Hematopoietic multipotent progenitor cell treated with erythropoietin and hydrocortisone succinate and interleukin-3 and kit ligand, for 6 days (in vitro differentiated cells): ENCODE data around the gene JMJD8.
A peak's percentile ranks its signal among the peaks of the same experiment; 100 is the strongest.

ENCODE experiments used
- DNase-seq: peaks from one replicate; pipeline ENCODE4 v3.0.0-alpha.2; 2015

The JMJD8 gene

DNA sequence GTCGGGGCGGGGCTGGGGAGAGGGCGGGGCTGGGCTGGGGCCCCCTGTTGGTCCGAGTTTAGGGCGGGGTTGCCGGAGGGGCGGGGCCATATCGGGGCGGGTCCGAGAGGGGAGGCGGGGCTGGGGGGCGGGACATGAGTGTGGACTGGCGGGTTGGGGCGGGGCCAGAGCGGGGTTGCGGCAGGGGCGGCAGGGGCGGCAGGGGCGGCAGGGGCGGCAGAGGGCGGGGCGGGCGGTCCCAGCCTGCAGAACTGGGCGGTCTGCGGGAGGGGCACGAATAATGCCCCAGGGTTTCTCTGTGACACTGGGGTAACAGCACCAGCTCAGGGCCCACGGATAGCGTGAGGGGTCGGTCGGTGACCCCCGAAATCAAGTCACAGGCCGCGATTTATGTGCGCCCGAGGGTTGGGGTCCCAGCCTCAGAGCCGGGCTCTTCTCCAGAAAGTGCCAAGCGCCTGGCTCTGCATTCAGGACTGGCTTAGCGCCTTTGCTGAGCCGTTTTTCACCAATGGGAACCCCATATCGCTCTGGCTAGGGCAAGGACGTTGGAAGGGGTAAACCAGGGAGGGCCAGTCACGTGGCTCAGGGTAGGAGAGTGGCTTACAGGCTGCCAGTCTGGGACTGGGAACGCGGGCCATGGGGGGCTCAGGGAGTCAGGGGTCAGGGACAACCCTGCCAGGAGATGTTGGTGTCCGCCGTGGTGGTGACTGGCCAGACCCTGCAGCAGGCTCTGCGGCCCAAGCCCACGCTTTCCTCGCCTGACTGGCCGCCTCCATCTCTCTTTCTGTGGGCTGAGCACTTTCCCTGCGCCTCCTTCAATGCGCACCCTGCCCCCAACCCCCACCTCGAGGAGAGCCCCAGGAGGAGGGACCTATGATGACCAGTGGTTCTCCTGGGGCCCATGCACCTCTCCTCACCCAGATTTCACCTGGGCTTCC is 46.8 kb downstream of the JMJD8 start:
- DNase-seq = peak; percentile 95

DNA sequence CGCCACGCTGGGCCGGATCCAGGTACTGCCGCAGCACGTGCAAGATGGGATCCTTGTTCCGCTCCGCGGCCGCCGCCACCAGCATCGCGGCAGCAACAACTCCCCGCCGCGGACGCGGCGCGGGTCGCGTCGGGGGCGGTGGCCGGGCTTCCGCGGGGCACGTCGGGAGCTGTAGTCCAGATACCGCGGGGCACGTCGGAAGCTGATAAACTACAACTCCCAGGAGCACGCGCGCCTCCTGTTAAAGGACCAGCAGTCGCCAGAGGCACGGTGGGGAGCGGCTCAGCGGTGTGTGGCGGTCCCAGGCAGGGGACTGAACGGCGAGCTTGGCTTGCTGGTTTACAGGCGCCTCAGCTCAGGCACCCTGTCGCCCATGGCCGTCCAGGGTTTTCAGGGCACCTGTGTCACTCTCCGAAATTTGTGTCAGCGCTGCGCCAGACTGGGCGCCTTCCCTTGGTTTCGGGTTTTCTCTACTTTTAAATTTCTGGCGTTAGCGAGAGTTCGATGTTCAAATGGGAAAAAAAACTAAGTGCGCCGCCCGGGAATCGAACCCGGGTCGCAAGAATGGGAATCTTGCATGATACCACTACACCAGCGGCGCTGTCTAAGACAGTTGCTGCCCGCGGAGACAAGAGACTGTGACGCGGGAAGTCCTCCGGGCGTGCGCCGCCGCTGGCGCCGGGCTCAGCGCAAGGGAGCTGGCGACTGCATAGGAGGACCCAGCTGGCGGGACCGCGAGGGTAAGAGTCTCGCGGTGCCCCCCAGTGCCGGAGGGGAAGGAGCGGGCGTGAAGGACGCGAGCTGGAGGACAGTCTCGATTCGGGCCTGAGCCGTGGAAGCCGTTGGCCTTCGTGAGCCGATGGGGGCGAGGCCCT is 47.7 kb downstream of the JMJD8 start, which contains the start of gene METTL26:
Gene METTL26, minus strand, starts transcription at position 100 of the 875 bp plus-strand sequence. Its CDS starts 15 bp downstream, at position 85.
- peak; percentile 98 for DNase-seq

DNA sequence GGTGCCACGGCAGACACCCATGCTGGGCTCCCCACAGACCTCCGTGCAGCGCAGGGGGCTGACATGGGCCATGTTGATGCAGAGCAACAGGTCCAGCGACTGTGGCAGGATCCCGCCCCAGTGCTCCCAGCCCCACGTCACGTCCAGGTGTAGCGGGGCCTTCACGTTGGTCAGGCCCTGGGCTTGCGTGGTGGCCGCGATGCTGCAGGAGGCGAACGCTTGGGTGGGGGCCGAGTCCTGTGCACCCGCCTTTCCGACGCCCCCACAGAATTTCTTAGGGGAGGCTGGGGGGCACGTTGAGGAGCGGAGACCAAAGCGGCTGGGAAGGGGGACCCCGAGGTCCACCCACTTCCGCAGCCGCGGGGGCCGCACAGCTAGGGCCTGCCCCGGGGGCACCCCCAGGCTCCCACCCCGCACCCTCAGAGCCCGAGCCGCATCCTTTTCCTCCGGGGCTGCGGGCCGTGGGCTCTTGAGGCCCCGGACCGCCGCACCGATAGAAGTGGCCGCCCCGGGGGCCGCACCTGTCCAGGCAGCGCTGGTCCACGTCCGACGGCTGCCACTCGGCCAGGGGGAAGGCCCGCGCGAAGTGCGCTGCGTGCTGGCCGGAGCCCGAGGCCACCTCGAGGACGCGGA is 48.4 kb downstream of the JMJD8 start:
- DNase-seq = no peak

DNA sequence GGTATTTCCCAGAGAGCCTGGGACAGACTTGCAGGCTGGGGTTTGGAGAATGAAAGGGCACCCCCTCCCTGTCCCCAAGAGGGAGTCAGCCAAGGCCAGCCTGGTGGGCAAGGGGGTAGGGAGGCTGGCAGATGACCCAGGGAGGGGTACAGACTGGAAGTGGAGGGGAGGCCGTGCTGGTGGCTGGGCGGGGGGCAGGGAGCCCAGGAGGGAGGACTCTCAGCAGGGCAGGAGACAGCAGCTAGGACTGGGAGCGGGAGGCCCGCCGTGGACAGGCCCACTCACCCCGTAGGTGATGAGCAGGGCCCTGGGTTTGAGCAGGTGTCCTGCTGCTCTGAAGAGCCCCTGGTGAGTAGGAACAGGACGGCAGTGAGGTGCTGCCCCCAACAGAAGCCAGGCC is 49.1 kb downstream of the JMJD8 start:
- DNase-seq = no peak

DNA sequence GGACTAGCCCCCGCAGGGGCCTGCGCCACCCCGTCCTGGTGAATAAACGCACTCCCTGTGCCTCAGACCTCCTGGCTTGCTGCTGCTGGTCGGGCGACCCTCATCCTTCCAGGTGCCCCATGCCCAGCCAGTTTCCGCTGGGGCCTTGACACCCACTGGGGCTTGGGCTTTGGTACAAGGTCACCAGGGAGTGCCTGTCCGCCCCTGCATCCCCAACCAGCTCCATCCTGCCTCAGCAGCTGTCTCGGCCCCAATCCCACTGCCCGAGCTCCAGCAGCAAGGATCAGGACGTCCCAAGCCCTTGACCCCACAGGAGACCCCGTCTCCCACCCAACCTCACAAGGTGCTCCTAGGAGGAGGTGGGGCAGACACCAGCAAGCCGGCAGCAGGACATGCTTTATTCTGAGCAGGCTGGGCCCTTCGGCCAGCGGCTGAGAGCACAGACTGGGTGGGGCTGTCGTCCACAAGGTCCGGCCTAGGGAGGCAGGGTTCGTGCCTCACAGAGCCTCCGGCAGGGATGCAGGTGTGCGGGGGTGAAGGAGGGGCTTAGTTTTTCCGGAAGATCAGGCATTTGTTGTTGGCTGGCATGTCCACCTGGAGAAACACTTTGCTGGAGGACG is 50.0 kb downstream of the JMJD8 start:
- DNase-seq = no peak

DNA sequence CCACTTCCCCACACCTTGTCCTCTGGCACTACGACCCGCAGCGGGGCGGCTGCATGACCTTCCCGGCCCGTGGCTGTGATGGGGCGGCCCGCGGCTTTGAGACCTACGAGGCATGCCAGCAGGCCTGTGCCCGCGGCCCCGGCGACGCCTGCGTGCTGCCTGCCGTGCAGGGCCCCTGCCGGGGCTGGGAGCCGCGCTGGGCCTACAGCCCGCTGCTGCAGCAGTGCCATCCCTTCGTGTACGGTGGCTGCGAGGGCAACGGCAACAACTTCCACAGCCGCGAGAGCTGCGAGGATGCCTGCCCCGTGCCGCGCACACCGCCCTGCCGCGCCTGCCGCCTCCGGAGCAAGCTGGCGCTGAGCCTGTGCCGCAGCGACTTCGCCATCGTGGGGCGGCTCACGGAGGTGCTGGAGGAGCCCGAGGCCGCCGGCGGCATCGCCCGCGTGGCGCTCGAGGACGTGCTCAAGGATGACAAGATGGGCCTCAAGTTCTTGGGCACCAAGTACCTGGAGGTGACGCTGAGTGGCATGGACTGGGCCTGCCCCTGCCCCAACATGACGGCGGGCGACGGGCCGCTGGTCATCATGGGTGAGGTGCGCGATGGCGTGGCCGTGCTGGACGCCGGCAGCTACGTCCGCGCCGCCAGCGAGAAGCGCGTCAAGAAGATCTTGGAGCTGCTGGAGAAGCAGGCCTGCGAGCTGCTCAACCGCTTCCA is 50.6 kb downstream of the JMJD8 start:
- no peak for DNase-seq

DNA sequence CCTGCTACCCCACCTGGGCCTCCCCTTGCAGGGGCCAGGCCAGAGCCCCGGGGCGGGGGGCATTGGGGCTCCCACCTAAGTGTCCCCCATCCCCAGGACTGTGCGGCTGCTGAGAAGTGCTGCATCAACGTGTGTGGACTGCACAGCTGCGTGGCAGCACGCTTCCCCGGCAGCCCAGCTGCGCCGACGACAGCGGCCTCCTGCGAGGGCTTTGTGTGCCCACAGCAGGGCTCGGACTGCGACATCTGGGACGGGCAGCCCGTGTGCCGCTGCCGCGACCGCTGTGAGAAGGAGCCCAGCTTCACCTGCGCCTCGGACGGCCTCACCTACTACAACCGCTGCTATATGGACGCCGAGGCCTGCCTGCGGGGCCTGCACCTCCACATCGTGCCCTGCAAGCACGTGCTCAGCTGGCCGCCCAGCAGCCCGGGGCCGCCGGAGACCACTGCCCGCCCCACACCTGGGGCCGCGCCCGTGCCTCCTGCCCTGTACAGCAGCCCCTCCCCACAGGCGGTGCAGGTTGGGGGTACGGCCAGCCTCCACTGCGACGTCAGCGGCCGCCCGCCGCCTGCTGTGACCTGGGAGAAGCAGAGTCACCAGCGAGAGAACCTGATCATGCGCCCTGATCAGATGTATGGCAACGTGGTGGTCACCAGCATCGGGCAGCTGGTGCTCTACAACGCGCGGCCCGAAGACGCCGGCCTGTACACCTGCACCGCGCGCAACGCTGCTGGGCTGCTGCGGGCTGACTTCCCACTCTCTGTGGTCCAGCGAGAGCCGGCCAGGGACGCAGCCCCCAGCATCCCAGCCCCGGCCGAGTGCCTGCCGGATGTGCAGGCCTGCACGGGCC is 51.4 kb downstream of the JMJD8 start:
- no peak for DNase-seq

DNA sequence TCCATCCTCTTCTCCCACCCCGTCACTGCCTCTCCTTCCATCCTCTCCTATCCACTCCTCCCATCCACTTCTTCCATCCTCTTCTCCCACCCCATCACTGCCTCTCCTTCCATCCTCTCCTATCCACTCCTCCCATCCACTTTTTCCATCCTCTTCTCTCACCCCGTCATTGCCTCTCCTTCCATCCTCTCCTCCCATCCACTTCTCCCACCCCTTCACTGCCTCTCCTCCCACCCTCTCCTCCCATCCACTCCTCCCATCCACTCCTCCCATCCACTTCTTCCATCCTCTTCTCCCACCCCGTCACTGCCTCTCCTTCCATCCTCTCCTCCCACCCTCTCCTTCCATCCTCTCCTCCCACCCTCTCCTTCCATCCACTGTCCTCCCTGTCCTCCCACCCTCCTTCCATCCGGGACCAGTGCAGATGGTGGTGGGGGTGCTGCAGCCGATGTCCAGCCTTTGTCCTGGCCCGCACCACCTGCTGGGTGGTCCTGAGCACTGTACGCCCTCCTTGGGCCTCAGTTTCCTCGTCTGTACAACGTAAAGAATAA is 52.3 kb downstream of the JMJD8 start:
- DNase-seq = no peak
